Glutamatergic neuron (in vitro differentiated cells): ENCODE data around the gene PHOX2A. TPM values are rescaled to one million over a fixed set of nuclear protein-coding genes. Genes with fewer than 3 reads are reported as not detected.

Experiments used
- DNase-seq: peaks from one replicate; pipeline ENCODE4 v3.0.0; 2022
- H3K27ac Mint-ChIP-seq: one replicate; pipeline ENCODE4 v1.8.0; 2020; ENCODE audit warnings: mild to moderate bottlenecking, mixed read lengths, inconsistent platforms; ENCODE audit not compliant: unreplicated experiment
- H3K27me3 Mint-ChIP-seq: one replicate; pipeline ENCODE4 v1.8.0; 2020; ENCODE audit warnings: mild to moderate bottlenecking, moderate library complexity, mixed read lengths, inconsistent platforms; ENCODE audit not compliant: unreplicated experiment
- H3K36me3 Mint-ChIP-seq: one replicate; pipeline ENCODE4 v1.8.0; 2020; ENCODE audit warnings: mild to moderate bottlenecking, mixed read lengths, inconsistent platforms; ENCODE audit not compliant: unreplicated experiment
- H3K4me1 Mint-ChIP-seq: one replicate; pipeline ENCODE4 v1.8.0; 2020; ENCODE audit warnings: mild to moderate bottlenecking, low read depth, mixed read lengths, inconsistent platforms; ENCODE audit not compliant: unreplicated experiment
- H3K4me3 Mint-ChIP-seq: one replicate; pipeline ENCODE4 v1.8.0; 2020; ENCODE audit warnings: mild to moderate bottlenecking, mixed read lengths, inconsistent platforms; ENCODE audit not compliant: unreplicated experiment
- H3K9me3 Mint-ChIP-seq: one replicate; pipeline ENCODE4 v1.8.0; 2020; ENCODE audit warnings: mild to moderate bottlenecking, moderate library complexity, mixed read lengths, inconsistent platforms; ENCODE audit not compliant: unreplicated experiment
- CTCF ChIP-seq: fragments of 200-600 bp; sonication (generic); IDR thresholded peaks from one replicate; pipeline ENCODE4 v1.5.0; 2021; ENCODE audit not compliant: partially characterized antibody, unreplicated experiment
- total RNA-seq: library from RNA; stranded (reverse); fragmentation: NEBNext Ultra II Directional; extraction: Animal tissue kit (Norgen Biotek cat#: 25700); gene quantifications from one replicate; pipeline ENCODE4 v1.2.1, GENCODE V29; 2021; ENCODE audit not compliant: unreplicated experiment

The PHOX2A gene
- total RNA-seq, 1 donor from 2014 or later: 12.0 TPM

DNA sequence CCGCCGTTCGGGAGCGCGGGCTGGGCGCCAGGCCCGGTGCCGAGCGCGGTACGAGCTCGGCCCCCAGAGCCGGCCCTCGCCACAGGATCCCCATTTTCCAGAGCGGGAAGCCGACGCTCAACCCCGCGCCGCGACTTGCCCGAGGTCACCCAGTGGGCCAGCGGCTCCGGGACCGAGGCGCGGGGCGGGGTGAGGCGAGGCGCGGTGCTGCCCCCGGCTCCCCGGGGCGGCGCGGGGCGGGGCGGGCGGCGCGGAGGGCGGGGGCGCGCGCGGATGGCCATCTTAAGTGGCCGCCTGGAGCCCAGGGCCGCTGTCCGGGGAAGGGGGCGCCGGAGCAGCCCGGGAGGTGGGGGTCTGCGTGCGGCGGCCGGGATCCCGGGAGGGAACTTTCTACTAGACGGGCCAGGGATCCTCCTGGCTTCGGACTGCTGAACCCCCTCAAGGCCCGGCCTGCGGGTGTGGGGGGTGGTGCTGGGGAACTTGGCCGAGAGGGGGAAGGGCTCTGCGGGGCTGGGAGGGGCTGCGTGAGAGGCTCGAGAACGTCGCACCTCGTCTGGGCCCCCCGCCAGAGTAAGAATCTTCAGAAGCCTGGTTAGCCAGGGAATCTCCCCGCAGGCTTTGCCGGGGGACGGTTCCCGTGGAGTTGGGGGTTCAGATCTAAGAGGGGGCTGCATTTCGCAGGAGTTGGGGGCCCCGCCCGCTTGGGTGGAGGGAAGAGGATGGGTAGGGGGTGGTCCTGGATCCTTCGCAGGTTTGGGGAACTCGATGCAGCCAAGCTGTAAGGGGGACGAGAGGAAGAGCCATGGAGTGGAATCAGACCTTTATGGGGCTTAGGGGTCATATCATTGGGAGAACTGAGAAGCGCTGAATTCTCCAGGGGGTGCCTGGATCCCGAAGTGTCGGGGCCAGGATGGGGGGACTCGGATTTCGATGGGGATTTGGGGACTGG is 20.1 kb downstream of the PHOX2A start:
- Mint-ChIP-seq H3K27ac (no peak overlapping the region), H3K9me3 (peaks cover 2% of the 10 kb centered on the region), H3K4me3 (peak overlapping the region; percentile 89), H3K27me3 (peaks cover 6% of the 10 kb centered on the region), H3K4me1 (peaks cover 9% of the 10 kb centered on the region), H3K36me3 (no peaks in the 10 kb centered on the region)
- peak; percentile 66 for DNase-seq
- TF ChIP-seq CTCF: no peak

- peak; percentile 91 for DNase-seq
- TF ChIP-seq CTCF: peak; percentile 29
- H3K4me1 Mint-ChIP-seq: peaks cover 9% of the 10 kb centered on the region
- H3K4me3 Mint-ChIP-seq: peak overlapping the region; percentile 53
- no peak overlapping the region for H3K27ac Mint-ChIP-seq
- H3K27me3 Mint-ChIP-seq: peaks cover 5% of the 10 kb centered on the region
- peaks cover 2% of the 10 kb centered on the region for H3K9me3 Mint-ChIP-seq
- H3K36me3 Mint-ChIP-seq: no peaks in the 10 kb centered on the region
Measured at GRCh38 chr11:72222907-72223614, 20.9 kb downstream of the PHOX2A start.

DNA sequence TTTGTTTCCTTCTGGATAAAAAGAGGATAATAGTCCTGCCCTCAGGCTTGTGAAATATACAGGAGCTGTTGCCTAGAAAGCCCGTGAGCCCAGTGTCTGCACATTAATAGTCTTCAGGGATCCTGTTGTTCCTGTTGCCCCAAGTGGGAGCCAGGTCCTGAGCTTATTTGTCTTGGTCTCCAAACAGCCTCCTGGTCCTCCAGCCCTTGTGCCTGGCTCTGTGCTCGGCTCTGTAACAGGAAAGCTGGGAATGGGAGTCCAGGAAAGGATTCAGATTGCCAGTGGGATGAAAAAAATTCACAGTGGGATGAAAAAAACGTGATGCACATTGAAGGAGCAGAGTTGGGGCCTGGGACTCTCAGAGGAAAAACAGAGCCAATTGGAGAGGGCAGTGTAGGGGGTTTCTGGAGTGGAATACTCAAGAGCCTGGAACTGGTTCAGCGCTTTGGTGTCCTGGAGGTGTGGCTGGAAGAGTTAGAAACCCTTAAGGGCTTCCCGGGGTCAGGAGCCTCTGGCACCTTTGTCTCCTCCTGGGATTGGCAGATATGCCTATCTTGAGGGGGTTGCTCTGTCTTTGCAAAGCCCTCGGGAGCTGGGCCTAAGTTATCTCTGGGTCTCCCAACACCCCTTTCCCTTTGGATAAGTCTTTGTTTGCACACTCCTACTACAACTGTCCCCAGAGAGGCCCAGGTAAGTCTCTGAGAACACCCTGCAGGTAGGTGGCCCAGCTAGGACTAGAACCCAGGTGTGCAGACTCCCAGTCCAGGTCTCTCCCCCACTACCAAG is 21.7 kb downstream of the PHOX2A start:
- no peak for TF ChIP-seq CTCF
- Mint-ChIP-seq H3K36me3 (no peaks in the 10 kb centered on the region), H3K27ac (no peak overlapping the region), H3K27me3 (peaks cover 7% of the 10 kb centered on the region), H3K9me3 (peaks cover 2% of the 10 kb centered on the region), H3K4me1 (peaks cover 9% of the 10 kb centered on the region), H3K4me3 (peak overlapping the region; percentile 53)
- no peak for DNase-seq

DNA sequence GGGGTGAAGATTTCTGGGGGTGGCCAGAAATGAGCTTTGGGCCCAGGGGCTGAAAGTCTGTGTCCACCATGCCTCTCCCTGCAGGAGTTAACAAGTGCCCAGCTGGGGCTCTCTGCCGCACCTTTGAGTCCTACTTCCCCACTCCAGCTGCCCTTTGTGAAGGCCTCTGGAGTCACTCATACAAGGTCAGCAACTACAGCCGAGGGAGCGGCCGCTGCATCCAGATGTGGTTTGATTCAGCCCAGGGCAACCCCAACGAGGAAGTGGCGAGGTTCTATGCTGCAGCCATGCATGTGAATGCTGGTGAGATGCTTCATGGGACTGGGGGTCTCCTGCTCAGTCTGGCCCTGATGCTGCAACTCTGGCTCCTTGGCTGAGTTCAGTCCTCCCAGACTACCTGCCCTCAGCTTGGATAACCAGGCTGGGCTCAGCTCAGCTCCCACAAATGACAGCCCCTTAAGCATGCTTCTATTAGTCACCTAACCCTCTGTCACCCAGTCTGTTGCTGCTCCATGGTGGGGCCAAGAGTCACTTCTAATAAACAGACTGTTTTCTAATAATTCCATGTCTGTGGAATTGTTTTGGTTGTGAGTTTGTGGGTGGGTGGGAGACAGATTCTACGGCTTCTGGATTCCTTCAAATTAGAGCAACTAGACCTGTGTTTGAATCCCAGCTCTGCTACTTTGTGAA is 22.4 kb downstream of the PHOX2A start:
- Mint-ChIP-seq H3K27me3 (peaks cover 6% of the 10 kb centered on the region), H3K36me3 (no peaks in the 10 kb centered on the region), H3K27ac (no peak overlapping the region), H3K4me3 (no peak overlapping the region), H3K4me1 (peaks cover 4% of the 10 kb centered on the region), H3K9me3 (peaks cover 2% of the 10 kb centered on the region)
- DNase-seq: no peak
- TF ChIP-seq CTCF: no peak
